SK-N-SH (cell line): ENCODE results near the gene TSC22D1. TPM values are rescaled to one million over a fixed set of nuclear protein-coding genes. Genes with fewer than 3 reads are reported as not detected.

ENCODE experiments used
- CTCF ChIA-PET: fragments of 300-600, 350-600 bp; formaldehyde crosslinking; extraction: SDS; loops from one replicate; lab custom pipeline; 2021; lab: Yijun Ruan, JAX
- POLR2A ChIA-PET: fragments of 350-600 bp; sonication (Branson Sonifier 250); formaldehyde crosslinking; extraction: SDS; loops from one replicate; lab custom pipeline; 2020; ENCODE audit warnings: antibody characterized with exemption, inconsistent platforms; lab: Yijun Ruan, JAX
- DNase-seq: peaks from one replicate; pipeline ENCODE4 v3.0.0; 2012
- H2AFZ ChIP-seq: fragments of 200-600 bp; sonication (generic); 2 replicates; pipeline ENCODE4 v1.8.1; 2016; ENCODE audit warnings: antibody characterized with exemption, mild to moderate bottlenecking, low read depth
- H3F3A ChIP-seq: fragments of 200-600 bp; sonication (generic); replicated peaks from 2 replicates; pipeline ENCODE3; 2016; ENCODE audit warnings: antibody characterized with exemption, mild to moderate bottlenecking; ENCODE audit not compliant: insufficient read depth
- H3K27ac ChIP-seq, 2 experiments: fragments of 200-500 bp in 1 of 2; fragments of 200-600 bp in 1 of 2; sonication (Bioruptor generic) in 1 of 2; sonication (generic), shearing (Covaris generic) in 1 of 2; 2 replicates each; pipeline versions ENCODE4 v1.5.1 to v1.6.1; 2014 to 2016; ENCODE audit warnings: low read depth in 2 of 2, inconsistent platforms in 1 of 2, low read length in 1 of 2, mild to moderate bottlenecking in 1 of 2, mixed read lengths in 1 of 2
- H3K27me3 ChIP-seq: fragments of 200-600 bp; sonication (generic), shearing (Covaris generic); 2 replicates; pipeline ENCODE4 v1.6.1; 2016; ENCODE audit warnings: mixed run types; ENCODE audit not compliant: insufficient read depth
- H3K36me3 ChIP-seq, 2 experiments: fragments of 200-500 bp in 1 of 2; fragments of 200-600 bp in 1 of 2; sonication (Bioruptor generic) in 1 of 2; sonication (generic) in 1 of 2; replicated peaks in 1 of 2; 2 replicates each; pipeline versions ENCODE3 to v1.5.1; 2014 to 2016; ENCODE audit warnings: low read length in 1 of 2, mild to moderate bottlenecking in 1 of 2; ENCODE audit not compliant: insufficient read depth in 2 of 2, control insufficient read depth in 1 of 2
- H3K4me1 ChIP-seq, 2 experiments: fragments of 200-500 bp in 1 of 2; fragments of 200-600 bp in 1 of 2; sonication (Bioruptor generic) in 1 of 2; sonication (generic), shearing (Covaris generic) in 1 of 2; 2 replicates each; pipeline versions ENCODE4 v1.5.1 to v1.6.1; 2014 to 2016; ENCODE audit warnings: low read depth in 1 of 2, low read length in 1 of 2, mixed run types in 1 of 2; ENCODE audit not compliant: insufficient read depth in 2 of 2, control insufficient read depth in 1 of 2
- H3K4me2 ChIP-seq: fragments of 200-600 bp; sonication (generic), shearing (Covaris generic); 2 replicates; pipeline ENCODE4 v1.6.1; 2017; ENCODE audit warnings: mixed run types
- H3K4me3 ChIP-seq, 2 experiments: fragments of 200-500 bp in 1 of 2; fragments of 200-600 bp in 1 of 2; sonication (Bioruptor generic) in 1 of 2; sonication (generic), shearing (Covaris generic) in 1 of 2; 2 replicates each; pipeline versions ENCODE4 v1.5.1 to v1.8.1; 2014 to 2016; ENCODE audit warnings: low read depth in 2 of 2, inconsistent platforms in 1 of 2, low read length in 1 of 2, mild to moderate bottlenecking in 1 of 2, mixed read lengths in 1 of 2, moderate library complexity in 1 of 2
- H3K79me2 ChIP-seq: fragments of 200-600 bp; sonication (generic); 2 replicates; pipeline ENCODE4 v1.8.1; 2017; ENCODE audit warnings: mild to moderate bottlenecking; ENCODE audit not compliant: insufficient read depth
- H3K9ac ChIP-seq: fragments of 200-600 bp; sonication (generic); 2 replicates; pipeline ENCODE4 v1.6.1; 2017; ENCODE audit warnings: mixed run types
- H3K9me2 ChIP-seq: fragments of 200-600 bp; sonication (generic); 2 replicates; pipeline ENCODE4 v1.6.1; 2017; ENCODE audit warnings: mixed run types
- H3K9me3 ChIP-seq: fragments of 200-600 bp; sonication (generic); 2 replicates; pipeline ENCODE4 v1.6.1; 2017; ENCODE audit warnings: mixed run types, mild to moderate bottlenecking, moderate library complexity
- H4K20me1 ChIP-seq: fragments of 200-600 bp; sonication (generic); 2 replicates; pipeline ENCODE4 v1.6.1; 2017; ENCODE audit warnings: mild to moderate bottlenecking, mixed run types; ENCODE audit not compliant: insufficient read depth
- CHD2 ChIP-seq: fragments of 150-350 bp; IDR thresholded peaks from 2 replicates; pipeline ENCODE4 v1.6.1; 2018; ENCODE audit warnings: low read length; ENCODE audit not compliant: partially characterized antibody
- ELF1 ChIP-seq: IDR thresholded peaks from 2 replicates; pipeline ENCODE4 v1.4.0; 2012
- EP300 ChIP-seq, 2 experiments: IDR thresholded peaks; 2 replicates each; pipeline versions ENCODE4 v1.4.0 to v1.6.1; 2012; ENCODE audit warnings: borderline replicate concordance in 1 of 2, low read depth in 1 of 2, low read length in 1 of 2
- EZH2phosphoT487 ChIP-seq: fragments of 200-600 bp; sonication (generic); IDR thresholded peaks from 2 replicates; pipeline ENCODE4 v1.6.1; 2017; ENCODE audit warnings: low read depth, mixed run types, mild to moderate bottlenecking, antibody characterized with exemption, moderate library complexity, borderline replicate concordance
- FOXJ3 ChIP-seq: sonication (generic); formaldehyde crosslinking; IDR thresholded peaks from 2 replicates; pipeline ENCODE4 v1.5.1; 2020; ENCODE audit warnings: mild to moderate bottlenecking, missing genetic modification reagents
- FOXM1 ChIP-seq: IDR thresholded peaks from 2 replicates; pipeline ENCODE4 v1.4.0; 2012; ENCODE audit warnings: low read depth, mild to moderate bottlenecking
- IRF3 ChIP-seq: fragments of 150-350 bp; IDR thresholded peaks from 2 replicates; pipeline ENCODE4 v1.6.1; 2016; ENCODE audit warnings: mild to moderate bottlenecking, low read depth, low read length
- MEF2A ChIP-seq: IDR thresholded peaks from 2 replicates; pipeline ENCODE4 v1.4.0; 2012; ENCODE audit warnings: low read depth, borderline replicate concordance
- NFIC ChIP-seq: IDR thresholded peaks from 2 replicates; pipeline ENCODE4 v1.4.0; 2012; ENCODE audit warnings: borderline replicate concordance
- NRF1 ChIP-seq: IDR thresholded peaks from 2 replicates; pipeline ENCODE4 v1.6.1; 2012; ENCODE audit warnings: low read depth, mild to moderate bottlenecking, low read length
- RAD21 ChIP-seq: IDR thresholded peaks from 2 replicates; pipeline ENCODE4 v1.6.1; 2012; ENCODE audit warnings: mild to moderate bottlenecking, low read length
- RFX5 ChIP-seq: IDR thresholded peaks from 2 replicates; pipeline ENCODE4 v1.6.1; 2012; ENCODE audit warnings: mild to moderate bottlenecking, improper control_type of control experiment, low read length
- SIN3A ChIP-seq: IDR thresholded peaks from 2 replicates; pipeline ENCODE4 v1.6.1; 2012; ENCODE audit warnings: low read depth, mild to moderate bottlenecking, low read length, moderate library complexity, borderline replicate concordance
- USF2 ChIP-seq: fragments of 150-350 bp; IDR thresholded peaks from 2 replicates; pipeline ENCODE4 v1.6.1; 2017; ENCODE audit warnings: antibody characterized with exemption, low read length, low read depth, borderline replicate concordance
- ZBTB33 ChIP-seq: IDR thresholded peaks from 2 replicates; pipeline ENCODE4 v1.4.0; 2012; ENCODE audit warnings: low read depth, borderline replicate concordance
- WGBS: methylation state at CpG from one replicate; pipeline ENCODE4 v1.1.6; 2017; ENCODE audit warnings: low lambda C conversion rate; 5-methylcytosine and 5-hydroxymethylcytosine counted together
- polyA plus RNA-seq, 3 experiments: library from polyadenylated mRNA; depleted of rRNA; stranded (reverse); fragments of >200 nt; gene quantifications; 2 replicates each; pipeline ENCODE4 v1.2.3, GENCODE V29; 2012
- TF ChIP-seq, protein P1 (sequence below): IDR thresholded peaks from 2 replicates; pipeline ENCODE4 v1.6.1; 2012; ENCODE audit warnings: mild to moderate bottlenecking, low read depth, low read length, moderate library complexity
- TF ChIP-seq, protein P2 (sequence below): IDR thresholded peaks from 2 replicates; pipeline ENCODE4; 2012

The TSC22D1 gene
- polyA plus RNA-seq, 1 of the 3 experiments (the other 2 are of a cell fraction) = 137 TPM

GRCh38 chr13:44411841-44412240 lies 164.3 kb downstream of the TSC22D1 start:
- 90% methylated on average over 2 of the region's 2 CpGs for WGBS
- Histone ChIP-seq H3K79me2 (no peaks in the 10 kb centered on the region), H2AFZ (no peak overlapping the region), H3K4me2 (no peak overlapping the region), H3K9ac (no peak overlapping the region), H3K9me2 (no peaks in the 10 kb centered on the region), H3K9me3 (no peaks in the 10 kb centered on the region), H3K4me1 (no peaks in the 10 kb centered on the region), H3K27ac (no peak overlapping the region), H3F3A (no peaks in the 10 kb centered on the region), H3K36me3 (no peaks in the 10 kb centered on the region), H3K27me3 (no peaks in the 10 kb centered on the region), H4K20me1 (no peaks in the 10 kb centered on the region), H3K4me3 (no peak overlapping the region)
- no peak for DNase-seq
- POLR2A ChIA-PET = no interaction called here
- CTCF ChIA-PET = no interaction called here
- TF ChIP-seq, protein P1, sequence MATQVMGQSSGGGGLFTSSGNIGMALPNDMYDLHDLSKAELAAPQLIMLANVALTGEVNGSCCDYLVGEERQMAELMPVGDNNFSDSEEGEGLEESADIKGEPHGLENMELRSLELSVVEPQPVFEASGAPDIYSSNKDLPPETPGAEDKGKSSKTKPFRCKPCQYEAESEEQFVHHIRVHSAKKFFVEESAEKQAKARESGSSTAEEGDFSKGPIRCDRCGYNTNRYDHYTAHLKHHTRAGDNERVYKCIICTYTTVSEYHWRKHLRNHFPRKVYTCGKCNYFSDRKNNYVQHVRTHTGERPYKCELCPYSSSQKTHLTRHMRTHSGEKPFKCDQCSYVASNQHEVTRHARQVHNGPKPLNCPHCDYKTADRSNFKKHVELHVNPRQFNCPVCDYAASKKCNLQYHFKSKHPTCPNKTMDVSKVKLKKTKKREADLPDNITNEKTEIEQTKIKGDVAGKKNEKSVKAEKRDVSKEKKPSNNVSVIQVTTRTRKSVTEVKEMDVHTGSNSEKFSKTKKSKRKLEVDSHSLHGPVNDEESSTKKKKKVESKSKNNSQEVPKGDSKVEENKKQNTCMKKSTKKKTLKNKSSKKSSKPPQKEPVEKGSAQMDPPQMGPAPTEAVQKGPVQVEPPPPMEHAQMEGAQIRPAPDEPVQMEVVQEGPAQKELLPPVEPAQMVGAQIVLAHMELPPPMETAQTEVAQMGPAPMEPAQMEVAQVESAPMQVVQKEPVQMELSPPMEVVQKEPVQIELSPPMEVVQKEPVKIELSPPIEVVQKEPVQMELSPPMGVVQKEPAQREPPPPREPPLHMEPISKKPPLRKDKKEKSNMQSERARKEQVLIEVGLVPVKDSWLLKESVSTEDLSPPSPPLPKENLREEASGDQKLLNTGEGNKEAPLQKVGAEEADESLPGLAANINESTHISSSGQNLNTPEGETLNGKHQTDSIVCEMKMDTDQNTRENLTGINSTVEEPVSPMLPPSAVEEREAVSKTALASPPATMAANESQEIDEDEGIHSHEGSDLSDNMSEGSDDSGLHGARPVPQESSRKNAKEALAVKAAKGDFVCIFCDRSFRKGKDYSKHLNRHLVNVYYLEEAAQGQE = no peak
- TF ChIP-seq IRF3 (no peak), MEF2A (no peak), ZBTB33 (no peak), FOXJ3 (CRISPR knock-in tag) (no peak), FOXM1 (no peak), NRF1 (no peak), RFX5 (no peak), EZH2phosphoT487 (no peak), NFIC (no peak), USF2 (no peak), CHD2 (no peak), SIN3A (no peak), EP300 (IDR thresholded peaks at IDR 0.05; ENCODE audit: borderline replicate concordance in 1 of 2, low read depth in 1 of 2, low read length in 1 of 2) (no peak), RAD21 (no peak), ELF1 (no peak)
- TF ChIP-seq, protein P2, sequence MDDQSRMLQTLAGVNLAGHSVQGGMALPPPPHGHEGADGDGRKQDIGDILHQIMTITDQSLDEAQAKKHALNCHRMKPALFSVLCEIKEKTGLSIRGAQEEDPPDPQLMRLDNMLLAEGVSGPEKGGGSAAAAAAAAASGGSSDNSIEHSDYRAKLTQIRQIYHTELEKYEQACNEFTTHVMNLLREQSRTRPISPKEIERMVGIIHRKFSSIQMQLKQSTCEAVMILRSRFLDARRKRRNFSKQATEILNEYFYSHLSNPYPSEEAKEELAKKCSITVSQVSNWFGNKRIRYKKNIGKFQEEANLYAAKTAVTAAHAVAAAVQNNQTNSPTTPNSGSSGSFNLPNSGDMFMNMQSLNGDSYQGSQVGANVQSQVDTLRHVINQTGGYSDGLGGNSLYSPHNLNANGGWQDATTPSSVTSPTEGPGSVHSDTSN = no peak
